GM21367 (cell line): ENCODE results near the gene IP6K3.

Source experiments
- ATAC-seq: cut with Tn5 transposase; IDR thresholded peaks from one replicate; pipeline ENCODE4 v1.9.1; 2021; ENCODE audit not compliant: unreplicated experiment

The IP6K3 gene

GRCh38 chr6:33744001-33744848 lies 2.5 kb downstream of the IP6K3 start:
- ATAC-seq, result no peak

GRCh38 chr6:33742837-33743236 lies 3.9 kb downstream of the IP6K3 start:
- ATAC-seq, result no peak

DNA sequence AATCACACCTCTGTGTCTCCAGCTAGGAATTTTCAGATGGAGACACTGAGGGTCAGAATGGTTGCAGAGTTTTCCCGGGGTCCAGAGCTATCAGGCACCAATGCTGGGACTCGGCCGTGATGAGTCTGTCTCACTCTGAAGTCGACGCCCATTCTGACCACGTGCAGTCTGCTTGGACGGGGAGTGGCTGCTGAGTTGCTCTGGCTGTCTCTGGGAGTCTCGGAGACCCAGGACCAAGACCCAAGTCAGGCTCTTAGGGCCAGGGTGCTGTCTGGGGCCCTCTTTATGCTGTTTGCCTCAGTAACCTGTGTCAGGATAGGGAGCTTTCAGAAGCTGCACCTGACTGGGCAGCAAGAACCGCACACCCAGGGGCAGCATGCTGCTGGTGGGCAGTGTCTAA lies 4.6 kb downstream of the IP6K3 start:
- ATAC-seq, result no peak

DNA sequence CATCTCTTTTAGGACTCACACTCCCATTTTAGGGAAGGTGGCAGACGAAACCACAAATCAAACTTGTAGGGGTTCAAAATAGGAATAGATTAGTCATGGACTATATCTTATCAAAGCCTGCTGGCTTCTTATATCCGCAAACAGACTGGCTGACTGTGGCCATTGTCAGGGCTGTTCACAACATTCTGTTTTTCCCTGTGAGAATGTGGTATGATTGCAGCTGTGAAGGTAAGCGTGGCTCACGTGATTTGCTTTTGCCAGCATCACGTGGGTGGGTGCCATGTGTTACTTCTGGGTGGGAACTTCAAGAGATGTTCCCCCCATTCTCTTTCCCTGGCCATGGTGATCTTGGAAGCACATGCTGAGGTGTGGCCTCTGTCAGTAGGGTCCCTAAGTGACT lies 5.9 kb downstream of the IP6K3 start:
- ATAC-seq, result no peak

DNA sequence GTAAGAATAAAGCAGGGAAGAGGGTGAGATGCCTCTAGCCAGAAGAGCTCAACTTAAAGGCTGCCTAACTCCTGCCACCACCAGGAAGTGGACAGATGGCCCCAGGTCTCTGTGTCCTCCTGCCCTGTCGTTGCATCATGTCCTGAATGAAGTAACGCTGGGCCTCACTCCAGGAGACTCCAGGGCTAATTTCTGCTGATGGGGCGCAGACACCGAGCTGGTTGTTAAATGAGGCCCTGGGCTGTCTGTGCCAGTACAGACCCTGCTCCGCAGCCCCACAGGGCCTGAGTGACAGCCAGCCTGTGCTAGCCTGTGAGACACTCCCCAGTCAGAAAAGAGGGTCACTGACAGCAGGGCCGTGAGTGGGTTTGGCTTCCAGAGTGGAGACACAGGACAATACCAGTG lies 6.5 kb downstream of the IP6K3 start:
- ATAC-seq, result no peak

GRCh38 chr6:33739571-33739970 lies 7.1 kb downstream of the IP6K3 start:
- no peak for ATAC-seq

- no peak for ATAC-seq
These were observed 7.8 kb downstream of the IP6K3 start for GRCh38 chr6:33738879-33739278.

- no peak for ATAC-seq
These were observed 8.6 kb downstream of the IP6K3 start for GRCh38 chr6:33738153-33738552.

DNA sequence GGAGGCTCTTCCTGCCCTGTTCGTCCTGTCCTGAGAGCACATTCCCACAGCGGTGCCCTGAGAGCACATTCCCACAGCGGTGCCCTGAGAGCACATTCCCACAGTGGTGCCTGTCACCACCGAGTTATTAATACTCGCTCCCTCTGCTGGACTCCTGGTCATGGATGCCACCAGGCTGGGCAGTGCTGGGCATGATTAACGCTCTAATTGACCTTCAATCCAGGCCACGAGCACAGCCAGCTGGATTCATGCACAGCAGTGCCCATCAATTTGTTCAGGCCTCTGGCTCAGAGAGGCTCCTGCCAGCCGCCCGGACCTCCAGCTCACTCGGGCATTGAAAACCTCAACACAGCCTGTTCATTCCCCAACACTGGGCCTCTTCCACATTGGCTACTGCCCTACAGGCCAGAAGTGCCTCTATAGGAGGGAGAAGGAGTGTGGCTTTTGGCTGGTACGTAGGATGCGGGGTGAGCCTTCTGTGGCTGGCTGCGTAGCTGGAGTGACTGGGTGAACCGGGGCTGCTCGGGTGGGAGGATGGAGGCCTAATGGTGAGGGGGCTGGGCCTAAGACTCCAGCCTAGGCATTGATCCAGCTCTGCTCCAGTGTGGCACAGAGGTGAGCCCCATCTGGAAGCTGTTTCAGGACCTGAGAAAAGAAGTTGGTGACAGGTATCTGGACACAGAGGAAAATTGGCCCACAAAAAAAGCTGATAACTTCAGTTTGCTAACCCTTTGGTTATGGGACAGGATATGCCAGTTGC lies 9.3 kb downstream of the IP6K3 start:
- no peak for ATAC-seq

GRCh38 chr6:33735216-33735615 lies 11.5 kb downstream of the IP6K3 start:
- ATAC-seq, result no peak

- no peak for ATAC-seq
These were observed 13.0 kb downstream of the IP6K3 start for GRCh38 chr6:33733709-33734007.

GRCh38 chr6:33732817-33733708 lies 13.6 kb downstream of the IP6K3 start:
- no peak for ATAC-seq

DNA sequence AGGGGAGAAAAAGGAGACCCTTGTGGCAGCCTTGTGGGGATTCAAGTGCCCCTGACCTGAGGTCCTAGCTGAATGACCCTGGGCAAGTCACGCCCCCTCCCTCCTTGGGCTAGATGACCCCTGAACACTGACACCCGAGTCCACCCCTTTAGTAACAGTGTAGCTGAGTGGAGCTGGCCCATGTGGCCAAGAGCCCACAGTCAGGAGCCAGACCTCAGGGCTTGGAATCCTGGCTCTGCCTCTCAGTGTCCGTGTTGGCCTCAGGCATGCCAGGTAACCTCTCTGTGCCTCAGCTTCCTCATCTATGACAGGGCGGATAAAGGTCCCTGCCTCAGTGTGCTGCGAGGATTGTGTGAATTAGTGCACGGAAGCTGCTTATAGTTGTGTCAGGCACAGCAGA lies 14.3 kb downstream of the IP6K3 start:
- ATAC-seq, result no peak

GRCh38 chr6:33731751-33732282 lies 14.9 kb downstream of the IP6K3 start:
- ATAC-seq, result no peak

DNA sequence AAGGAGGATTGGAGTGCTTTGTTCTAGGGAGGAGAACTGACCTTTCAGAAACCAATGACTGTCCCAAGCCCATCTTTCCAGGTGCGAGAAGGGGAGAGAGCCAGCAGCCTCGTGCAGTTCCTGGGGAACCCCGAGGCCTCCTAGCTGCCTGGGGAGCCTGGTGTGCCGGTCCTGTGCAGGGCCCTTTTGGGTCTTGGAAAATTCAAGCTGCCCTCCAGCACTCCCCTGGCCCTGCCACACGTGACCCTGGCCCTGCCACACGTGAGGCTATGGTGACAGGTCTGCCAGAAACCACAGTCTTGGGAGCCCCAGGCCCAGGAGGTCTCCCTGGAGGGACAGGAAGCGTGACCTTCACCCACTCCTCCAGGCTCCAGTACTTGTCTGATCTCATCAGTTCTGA lies 15.7 kb downstream of the IP6K3 start:
- ATAC-seq, result no peak

GRCh38 chr6:33730611-33731010 lies 16.1 kb downstream of the IP6K3 start:
- ATAC-seq, result no peak

GRCh38 chr6:33729059-33729458 lies 17.6 kb downstream of the IP6K3 start:
- ATAC-seq, result no peak

DNA sequence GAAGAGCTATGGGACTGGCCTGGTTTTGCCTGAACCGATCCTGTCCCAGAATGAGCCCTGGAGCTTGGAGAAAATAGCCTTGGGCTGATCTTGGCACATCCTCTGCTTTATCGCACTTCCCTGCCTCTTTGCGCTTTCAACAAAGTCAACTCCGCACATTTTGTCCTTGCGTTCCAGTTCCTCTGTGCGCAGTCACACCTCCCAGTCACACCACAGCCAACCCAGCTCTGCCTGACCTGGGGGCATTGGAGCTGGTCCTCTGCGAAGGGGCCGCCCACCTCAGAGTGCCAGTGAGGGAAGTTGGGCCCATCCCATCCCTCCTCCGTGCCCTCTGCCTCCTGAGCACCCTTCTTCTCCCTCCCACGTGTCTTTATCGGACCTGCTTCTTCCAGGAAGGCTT lies 18.3 kb downstream of the IP6K3 start:
- no peak for ATAC-seq

- ATAC-seq, result no peak
These were observed 18.8 kb downstream of the IP6K3 start for GRCh38 chr6:33727932-33728331.

- no peak for ATAC-seq
These were observed 19.6 kb downstream of the IP6K3 start for GRCh38 chr6:33727126-33727525.

- no peak for ATAC-seq
These were observed 20.0 kb downstream of the IP6K3 start for GRCh38 chr6:33726696-33727095.
